ENCODE results near the gene CDC45. TPM values are rescaled to one million over a fixed set of nuclear protein-coding genes. Genes with fewer than 3 reads are reported as not detected.

Gene CDC45
- total RNA-seq, 2 experiments from 2014 or later = 80.2 to 83.0 TPM

- Histone ChIP-seq H4K20me1 (ENCODE audit: insufficient read depth, low read length) (no peaks in the 10 kb centered on the region), H3K9me2 (ENCODE audit: insufficient read depth, low read length) (no peaks in the 10 kb centered on the region), H2AFZ (ENCODE audit: low read length) (no peak overlapping the region), H3K4me3 (ENCODE audit: low read depth, low read length, poor library complexity, severe bottlenecking) (no peak overlapping the region), H3K4me1 (ENCODE audit: insufficient read depth, low read length, poor library complexity, severe bottlenecking) (no peaks in the 10 kb centered on the region), H3K4me2 (ENCODE audit: low read length) (no peak overlapping the region), H3K36me3 (ENCODE audit: insufficient read depth, low read length) (peaks cover 93% of the 10 kb centered on the region), H3K79me2 (ENCODE audit: insufficient read depth, low read depth, low read length) (no peaks in the 10 kb centered on the region), H3K9me3 (ENCODE audit: low read length) (no peaks in the 10 kb centered on the region), H3K27ac (ENCODE audit: low read depth, low read length, poor library complexity, severe bottlenecking) (no peak overlapping the region)
- BruUV-seq (replicated peaks) = no TSS peak
- peak; percentile 40 for DNase-seq (ENCODE audit: low spot score)
- ChIA-PET POLR2A (interaction anchor here (0.6 kb wide), 1 partner anchor 60 kb away, joined by 3 read pairs; no protein-coding TSS in a partner anchor), CTCF (ENCODE audit: unreplicated experiment) (no interaction called here)
- intact Hi-C loops (cut with micrococcal nuclease; ENCODE audit: unreplicated experiment) = loop anchor here (5.0 kb wide), 1 partner anchor 137 kb away; no protein-coding TSS in a partner anchor
- 0 out of 2 replicates have a peak, but pooled peaks have one; percentile 29 for TF ChIP-seq CTCF (conservative IDR thresholded peaks at IDR 0.05; ENCODE audit: low read length)
- no peak for TF ChIP-seq EZH2phosphoT487 (IDR thresholded peaks at IDR 0.05; ENCODE audit: borderline replicate concordance, low read depth, low read length)
Observed at GRCh38 chr22:19495562-19496323, 16.0 kb downstream of the CDC45 start.

- Histone ChIP-seq H3K4me2 (ENCODE audit: low read length) (no peak overlapping the region), H4K20me1 (ENCODE audit: insufficient read depth, low read length) (no peaks in the 10 kb centered on the region), H2AFZ (ENCODE audit: low read length) (no peak overlapping the region), H3K27ac (ENCODE audit: low read depth, low read length, poor library complexity, severe bottlenecking) (no peak overlapping the region), H3K9me3 (ENCODE audit: low read length) (no peaks in the 10 kb centered on the region), H3K36me3 (ENCODE audit: insufficient read depth, low read length) (peaks cover 91% of the 10 kb centered on the region), H3K9me2 (ENCODE audit: insufficient read depth, low read length) (no peaks in the 10 kb centered on the region), H3K79me2 (ENCODE audit: insufficient read depth, low read depth, low read length) (no peaks in the 10 kb centered on the region), H3K4me1 (ENCODE audit: insufficient read depth, low read length, poor library complexity, severe bottlenecking) (no peaks in the 10 kb centered on the region), H3K4me3 (ENCODE audit: low read depth, low read length, poor library complexity, severe bottlenecking) (no peak overlapping the region)
- DNase-seq (ENCODE audit: low spot score) = no peak
- ChIA-PET CTCF (ENCODE audit: unreplicated experiment) (no interaction called here), POLR2A (interaction anchor here (0.6 kb wide), 1 partner anchor 59 kb away, joined by 3 read pairs; no protein-coding TSS in a partner anchor)
- BruUV-seq (replicated peaks) = no TSS peak
- intact Hi-C loops (cut with micrococcal nuclease; ENCODE audit: unreplicated experiment) = loop anchor here (5.0 kb wide), 1 partner anchor 136 kb away; no protein-coding TSS in a partner anchor
- TF ChIP-seq CTCF (conservative IDR thresholded peaks at IDR 0.05; ENCODE audit: low read length) (no peak), EZH2phosphoT487 (IDR thresholded peaks at IDR 0.05; ENCODE audit: borderline replicate concordance, low read depth, low read length) (no peak)
Observed at GRCh38 chr22:19496324-19496630, 16.6 kb downstream of the CDC45 start.

- ChIA-PET POLR2A (no interaction called here), CTCF (ENCODE audit: unreplicated experiment) (no interaction called here)
- TF ChIP-seq EZH2phosphoT487 (IDR thresholded peaks at IDR 0.05; ENCODE audit: borderline replicate concordance, low read depth, low read length) (no peak), CTCF (conservative IDR thresholded peaks at IDR 0.05; ENCODE audit: low read length) (no peak)
Observed at GRCh38 chr22:19497245-19497644, 17.5 kb downstream of the CDC45 start.

More at GRCh38 chr22:19497245-19497644, 17.5 kb downstream of the CDC45 start:
- Histone ChIP-seq H3K4me2 (ENCODE audit: low read length) (no peak overlapping the region), H4K20me1 (ENCODE audit: insufficient read depth, low read length) (no peaks in the 10 kb centered on the region), H3K4me3 (ENCODE audit: low read depth, low read length, poor library complexity, severe bottlenecking) (no peak overlapping the region), H3K4me1 (ENCODE audit: insufficient read depth, low read length, poor library complexity, severe bottlenecking) (no peaks in the 10 kb centered on the region), H3K27ac (ENCODE audit: low read depth, low read length, poor library complexity, severe bottlenecking) (no peak overlapping the region), H3K36me3 (ENCODE audit: insufficient read depth, low read length) (peaks cover 90% of the 10 kb centered on the region), H3K79me2 (ENCODE audit: insufficient read depth, low read depth, low read length) (no peaks in the 10 kb centered on the region), H3K9me3 (ENCODE audit: low read length) (no peaks in the 10 kb centered on the region), H2AFZ (ENCODE audit: low read length) (no peak overlapping the region), H3K9me2 (ENCODE audit: insufficient read depth, low read length) (no peaks in the 10 kb centered on the region)
- intact Hi-C loops (cut with micrococcal nuclease; ENCODE audit: unreplicated experiment) = loop anchor here (5.0 kb wide), 1 partner anchor 135 kb away; no protein-coding TSS in a partner anchor
- DNase-seq (ENCODE audit: low spot score) = no peak
- no TSS peak for BruUV-seq (replicated peaks)
